HG02938 (cell line): ENCODE data around the gene IL1RN.

Experiments used
- ATAC-seq: cut with Tn5 transposase; IDR thresholded peaks from one replicate; pipeline ENCODE4 v1.9.1; 2021; ENCODE audit warnings: mild to moderate bottlenecking, moderate library complexity; ENCODE audit not compliant: unreplicated experiment

The IL1RN gene

DNA sequence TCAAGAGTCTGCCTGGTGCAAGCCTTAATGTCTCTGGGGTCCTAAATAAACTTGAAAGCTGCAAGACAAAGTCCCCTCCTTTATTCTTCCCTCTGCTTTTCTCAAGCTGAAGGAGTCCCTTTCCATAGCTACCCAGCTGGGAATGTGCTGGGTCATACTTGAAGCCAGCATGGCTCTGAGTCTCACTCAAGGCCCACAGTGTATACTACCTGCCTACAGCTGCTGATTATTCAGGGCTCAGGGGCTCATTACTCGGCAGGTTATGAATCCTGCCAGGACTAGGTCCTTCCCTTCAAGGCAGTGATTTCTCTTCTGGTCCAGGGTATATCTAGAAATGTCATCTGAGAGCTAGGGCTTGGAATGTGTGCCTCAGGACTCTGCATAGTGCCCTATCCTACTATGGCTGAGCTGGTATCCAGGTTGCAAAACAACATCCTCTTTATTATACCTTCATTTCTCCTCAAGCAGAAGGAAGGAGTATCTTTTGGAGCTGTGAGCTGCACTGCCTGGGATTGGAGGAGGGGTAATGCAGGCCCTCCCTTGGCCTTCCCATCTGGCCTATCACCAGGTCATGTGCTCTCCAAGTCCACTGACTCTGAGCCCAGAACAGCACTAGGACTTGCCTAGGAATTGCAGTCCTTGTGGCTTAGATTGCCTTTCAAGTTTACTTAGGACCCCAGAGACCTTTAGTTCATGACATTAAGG, 22.3 kb downstream of the IL1RN start:
- ATAC-seq, result no peak

DNA sequence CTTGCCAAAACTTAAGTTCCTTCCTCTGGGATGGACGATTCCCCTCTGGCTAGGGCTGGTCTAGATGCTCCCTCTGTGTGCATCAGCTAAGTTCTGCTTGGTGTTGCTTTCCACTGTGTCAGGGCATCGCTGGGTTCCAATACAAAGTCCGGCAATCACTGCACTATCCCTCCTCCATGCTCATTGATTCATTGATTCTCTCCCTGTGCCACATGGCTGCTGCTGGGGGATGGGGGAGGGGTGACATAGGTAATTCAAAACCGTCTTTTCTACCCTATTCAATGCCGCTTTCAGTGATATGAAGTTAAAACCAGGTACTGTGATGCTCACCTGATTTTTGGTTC, 22.8 kb downstream of the IL1RN start:
- no peak for ATAC-seq

DNA sequence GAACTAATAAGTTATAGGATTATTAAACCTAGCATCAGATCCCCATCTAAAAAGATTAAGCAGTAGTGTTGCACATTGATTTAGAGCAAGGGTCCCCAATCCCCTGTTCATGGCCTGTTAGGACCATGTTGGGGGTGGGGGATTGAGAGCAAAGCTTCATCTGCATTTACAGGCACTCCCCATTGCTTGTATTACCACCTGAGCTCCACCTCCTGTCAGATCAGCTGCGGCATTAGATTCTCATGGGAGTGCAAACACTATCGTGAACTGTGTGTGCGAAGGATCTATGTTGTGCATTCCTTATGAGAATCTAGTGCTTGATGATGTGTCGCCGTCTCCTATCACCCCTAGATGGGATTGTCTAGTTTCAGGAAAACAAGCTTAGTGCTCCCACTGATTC, 27.9 kb downstream of the IL1RN start:
- no peak for ATAC-seq

DNA sequence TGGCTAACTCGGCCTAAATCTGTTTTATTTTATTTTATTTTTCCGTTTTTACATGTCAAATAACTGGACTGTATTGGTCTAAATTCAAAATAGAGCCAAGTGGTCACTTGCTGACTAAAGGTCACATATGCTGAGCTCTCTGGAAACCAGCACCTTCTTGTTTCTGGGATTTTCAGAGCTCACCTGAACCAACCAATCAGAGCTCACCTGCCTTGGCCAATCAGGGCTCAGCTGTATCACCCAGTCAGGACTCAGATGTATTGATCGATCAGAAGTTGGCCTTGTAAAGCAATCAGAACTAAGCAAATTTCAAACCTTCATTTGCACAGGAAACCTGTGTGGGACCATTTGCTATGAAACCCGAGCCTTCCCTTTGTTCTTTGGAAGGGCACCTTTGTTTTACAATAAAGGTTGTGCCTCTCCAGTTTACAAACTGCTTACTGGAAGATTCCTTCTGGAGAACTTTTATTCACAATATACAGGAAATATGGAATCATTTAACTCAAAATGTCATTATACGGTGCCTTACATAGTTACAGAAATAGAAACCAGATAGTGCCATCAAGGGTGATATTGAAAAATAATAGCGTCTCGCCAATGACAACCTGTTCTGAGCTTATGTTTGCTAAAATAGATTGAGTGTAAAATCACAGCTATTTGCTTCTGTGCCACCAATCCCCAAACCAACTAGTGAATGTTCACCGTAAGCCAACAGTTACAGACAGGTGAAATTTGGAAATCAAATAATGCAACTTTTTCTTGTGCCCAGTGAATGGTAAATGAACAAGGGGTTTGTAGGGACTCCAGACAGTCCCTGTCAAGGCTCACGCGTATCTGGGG, 29.1 kb downstream of the IL1RN start:
- no peak for ATAC-seq

DNA sequence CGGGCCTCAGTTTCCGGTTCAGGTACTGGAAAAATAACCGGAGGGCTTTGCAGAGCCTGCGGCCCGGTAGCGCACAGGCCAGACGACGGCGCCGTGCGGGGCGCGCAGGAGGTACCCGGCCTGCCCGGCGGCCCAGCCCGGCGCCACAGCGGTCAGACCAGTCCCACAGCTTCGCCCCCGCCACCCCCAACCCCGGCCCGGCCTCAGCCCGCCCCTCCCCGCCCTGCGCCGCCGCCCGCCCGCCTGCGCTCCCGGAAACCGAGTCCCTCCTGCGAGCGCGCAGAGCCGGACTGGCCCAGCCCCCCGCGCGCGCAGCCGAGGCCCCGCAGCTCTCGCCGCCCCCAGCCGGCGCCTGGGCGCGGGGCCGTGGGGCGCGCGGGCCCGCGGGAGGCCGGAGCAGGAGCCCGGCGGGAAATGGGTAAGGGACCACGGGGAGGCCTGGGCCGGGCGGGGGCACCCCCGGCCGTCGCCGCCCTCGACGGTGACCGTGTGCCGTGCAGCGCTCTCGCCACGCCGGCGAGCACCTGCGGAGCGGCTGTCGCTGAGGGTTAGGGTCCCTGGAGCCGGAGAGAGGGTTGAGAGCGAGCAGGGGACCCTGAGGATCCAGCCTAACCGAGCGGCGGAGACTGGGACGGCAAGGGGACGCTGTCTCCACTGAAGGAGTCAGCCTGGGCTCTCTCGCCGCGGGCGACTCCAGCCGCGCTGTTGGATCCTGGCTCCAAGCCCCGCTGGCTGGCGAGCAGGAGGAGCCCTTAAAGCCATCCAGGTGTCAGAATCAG, 29.9 kb downstream of the IL1RN start:
- ATAC-seq, result no peak

DNA sequence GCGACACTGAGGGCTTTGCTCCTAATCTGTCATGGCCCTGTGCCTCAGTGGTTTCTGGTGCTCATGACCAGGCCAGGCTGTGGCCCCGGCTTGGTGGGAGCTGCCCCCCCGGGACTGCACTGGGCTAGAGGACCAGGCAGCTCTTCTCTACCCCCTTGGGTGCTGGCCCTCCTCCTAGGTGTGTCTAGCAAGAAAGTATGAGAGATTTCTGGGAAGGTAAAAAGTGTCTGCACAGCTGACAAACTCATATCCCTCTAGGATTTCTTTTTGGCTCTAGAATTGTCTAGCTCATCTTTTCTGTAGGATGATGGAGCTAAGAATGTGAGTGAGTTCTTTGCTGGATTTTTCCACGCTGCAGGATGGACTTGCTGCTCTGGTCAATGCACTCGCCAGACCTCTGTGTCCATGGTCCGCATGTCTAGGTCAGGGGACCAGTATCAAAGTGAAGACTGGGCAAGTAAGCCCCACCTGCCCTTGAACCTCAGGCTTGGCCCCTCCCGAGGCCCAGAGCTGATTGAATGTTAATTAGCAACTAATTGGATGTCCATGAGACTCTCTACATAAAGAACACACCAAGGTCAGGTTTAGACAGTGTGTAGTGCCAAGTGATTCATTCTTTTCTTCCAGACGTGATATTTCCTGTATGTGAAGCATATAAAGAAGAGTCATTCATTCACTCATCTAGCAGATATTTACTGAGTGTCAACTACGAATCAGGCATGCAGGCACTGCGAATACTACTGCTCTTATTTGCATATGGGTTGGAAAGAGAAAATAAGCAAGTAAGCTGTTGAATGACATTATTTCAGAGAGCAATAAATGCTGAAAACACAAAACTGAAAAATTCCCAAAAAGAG, 30.7 kb downstream of the IL1RN start:
- ATAC-seq, result no peak

GRCh38 chr2:113158884-113159553, 31.6 kb downstream of the IL1RN start:
- ATAC-seq, result no peak

DNA sequence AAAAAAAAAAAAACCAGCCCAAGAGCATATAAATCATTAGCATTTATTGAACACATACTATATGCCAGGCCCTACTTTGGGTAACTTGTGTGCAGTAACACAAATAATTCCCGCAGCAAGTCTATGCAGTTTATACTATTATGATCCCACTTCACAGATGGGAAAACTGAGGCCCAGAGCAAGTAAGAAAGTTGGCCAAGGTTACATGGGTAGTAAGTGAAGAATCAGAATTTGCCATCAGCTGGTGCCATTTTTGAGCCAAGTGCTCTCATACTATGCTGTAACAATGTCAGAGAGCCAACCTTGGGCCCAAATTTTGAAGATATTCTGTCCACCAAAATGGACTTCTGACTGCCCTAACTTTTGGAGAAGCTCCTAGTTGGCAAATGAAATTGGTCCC, 32.9 kb downstream of the IL1RN start:
- no peak for ATAC-seq

GRCh38 chr2:113160962-113161361, 33.6 kb downstream of the IL1RN start:
- no peak for ATAC-seq

DNA sequence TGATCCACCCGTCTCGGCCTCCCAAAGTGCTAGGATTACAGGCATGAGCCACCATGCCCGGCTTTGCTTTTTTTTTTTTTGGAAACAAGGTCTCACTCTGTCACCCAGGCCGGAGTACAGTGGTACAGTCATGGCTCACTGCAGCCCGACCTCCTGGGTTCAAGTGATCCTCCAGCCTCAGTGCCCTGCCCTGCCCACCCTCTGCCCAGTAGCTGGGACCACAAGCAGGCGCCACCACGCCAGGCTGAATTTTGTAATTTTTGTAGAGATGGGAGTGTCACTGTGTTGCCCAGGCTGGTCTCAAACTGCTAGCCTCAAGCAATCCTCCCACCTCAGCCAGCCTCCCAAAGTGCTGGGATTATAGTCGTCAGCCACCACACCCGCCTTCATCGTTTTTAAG, 34.8 kb downstream of the IL1RN start:
- ATAC-seq, result no peak

GRCh38 chr2:113162869-113163268, 35.5 kb downstream of the IL1RN start:
- no peak for ATAC-seq

- ATAC-seq, result no peak
Observed at GRCh38 chr2:113164215-113164929, 37.0 kb downstream of the IL1RN start.

DNA sequence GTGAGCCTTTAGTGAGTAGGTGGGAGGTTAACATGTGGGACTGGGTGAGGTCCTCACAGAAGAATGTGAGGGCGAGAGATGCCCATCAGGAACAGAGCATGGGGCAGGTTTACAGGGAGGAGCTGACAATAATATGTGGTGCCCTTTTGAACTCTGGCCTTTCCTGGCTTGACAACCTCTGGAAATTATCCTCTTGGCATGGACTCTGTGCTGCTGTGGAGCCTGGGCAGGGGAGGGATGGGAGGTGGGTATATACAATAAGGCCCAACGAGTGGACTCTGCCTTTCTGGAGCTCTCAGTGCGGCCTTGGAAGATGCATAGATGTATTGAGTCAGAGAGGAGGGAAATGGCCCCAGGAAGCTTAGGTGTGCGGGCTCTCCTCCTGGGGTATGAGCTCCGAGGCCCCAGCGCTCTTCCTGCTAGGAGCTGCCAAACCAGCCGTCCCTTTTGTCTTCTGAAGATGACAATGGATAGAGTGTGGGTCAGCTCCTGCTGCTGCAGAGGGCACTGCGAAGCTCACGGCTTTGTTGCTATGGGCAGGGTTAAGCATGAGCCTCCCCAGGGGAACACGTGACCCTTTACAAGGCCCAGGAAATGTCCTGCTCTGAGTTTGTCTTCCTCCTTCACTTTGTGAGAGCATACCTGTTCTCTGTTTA, 37.7 kb downstream of the IL1RN start:
- ATAC-seq, result no peak

DNA sequence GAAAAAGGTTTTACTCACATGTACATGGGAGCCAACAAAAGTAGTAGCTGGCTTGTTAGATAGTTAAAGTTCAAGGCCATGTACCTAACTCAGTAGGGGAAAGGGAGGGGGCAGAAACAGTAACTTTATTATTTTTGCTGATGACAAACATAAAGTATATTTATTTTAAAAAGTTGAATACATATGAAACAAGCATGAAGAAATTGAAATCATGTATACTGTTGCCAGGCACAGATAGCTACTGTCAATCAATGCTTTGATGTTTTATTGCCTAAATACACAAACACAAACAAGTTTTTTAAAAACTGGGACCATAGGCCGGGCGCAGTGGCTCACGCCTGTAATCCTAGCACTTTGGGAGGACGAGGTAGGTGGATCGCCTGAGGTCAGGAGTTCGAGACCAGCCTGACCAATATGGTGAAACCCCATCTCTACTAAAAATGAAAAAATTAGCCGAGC, 38.8 kb downstream of the IL1RN start:
- ATAC-seq, result no peak

DNA sequence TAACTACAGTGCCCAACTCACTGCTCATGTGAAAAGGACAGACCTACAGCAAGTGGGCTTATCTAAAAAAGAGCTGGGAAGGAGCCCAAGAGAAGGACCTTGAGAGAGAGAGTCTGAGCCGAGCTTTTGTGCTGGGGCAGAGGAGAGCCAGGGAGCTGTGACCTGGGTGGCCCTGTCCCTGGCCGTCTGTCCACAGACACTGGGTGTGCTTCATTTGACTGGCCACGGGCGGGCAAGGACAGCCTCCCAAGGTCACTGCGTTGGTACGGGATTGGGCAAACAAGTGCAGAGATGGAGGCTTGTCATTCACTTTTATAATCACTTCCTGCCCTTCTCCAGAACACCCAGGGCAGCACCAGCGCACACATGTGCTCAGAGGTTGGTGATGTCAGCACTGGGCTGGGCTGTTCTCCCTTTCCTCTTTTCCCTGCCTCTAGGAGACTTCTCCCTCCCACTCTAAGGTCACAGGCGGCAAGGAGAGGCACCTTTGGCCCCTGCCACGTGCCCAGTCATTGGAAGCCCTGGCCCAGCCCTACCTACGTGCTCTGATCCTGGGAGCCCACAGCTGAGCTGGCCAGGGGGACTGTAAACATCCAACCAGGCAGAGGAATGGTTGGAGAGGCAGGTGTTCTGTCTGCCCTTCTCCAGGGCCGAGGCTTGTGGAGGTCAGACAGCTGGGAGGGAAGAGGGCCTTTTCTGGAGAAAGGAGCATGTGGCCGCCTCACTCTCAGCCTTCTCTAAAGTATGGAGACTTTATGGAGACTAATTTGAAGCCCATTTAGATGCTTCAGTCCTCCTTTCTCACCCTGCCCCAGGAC, 39.9 kb downstream of the IL1RN start:
- ATAC-seq, result no peak

GRCh38 chr2:113167962-113168340, 40.6 kb downstream of the IL1RN start:
- no peak for ATAC-seq

DNA sequence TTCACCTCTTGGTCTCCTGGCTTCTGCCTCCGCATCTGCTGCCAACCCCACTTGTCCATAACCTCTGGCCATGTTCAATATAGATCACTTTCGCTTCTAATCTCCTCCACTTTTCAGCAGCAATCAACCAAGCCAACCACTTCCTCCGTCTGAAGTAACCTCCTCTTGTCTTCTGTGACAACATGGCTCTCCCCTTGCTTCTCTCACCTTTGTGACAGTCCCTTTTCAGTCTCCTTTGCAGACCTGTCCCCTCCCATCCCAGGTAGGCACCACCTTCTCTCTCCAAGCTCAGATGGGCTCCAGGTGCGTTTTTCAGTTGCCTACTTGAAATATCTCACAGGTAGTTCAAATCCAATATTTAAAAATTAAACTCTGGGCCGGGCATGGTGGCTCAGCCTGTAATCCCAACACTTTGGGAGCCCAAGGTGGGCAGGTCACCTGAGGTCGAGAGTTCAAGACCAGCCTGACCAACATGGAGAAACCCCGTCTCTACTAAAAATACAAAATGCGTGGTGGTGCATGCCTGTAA, 41.7 kb downstream of the IL1RN start:
- no peak for ATAC-seq

- no peak for ATAC-seq
Observed at GRCh38 chr2:113169586-113169985, 42.2 kb downstream of the IL1RN start.
